H9 (cell line): ENCODE results near the gene PDZD8. TPM values are rescaled to one million over a fixed set of nuclear protein-coding genes. Genes with fewer than 3 reads are reported as not detected.

Source experiments
- DNase-seq: peaks from one replicate; pipeline ENCODE4 v3.0.0-alpha.2; 2017
- H2AFZ ChIP-seq: one replicate; pipeline ENCODE4 v1.6.1; 2013; ENCODE audit warnings: mild to moderate bottlenecking, low read length, control low read depth, moderate library complexity
- H2AK5ac ChIP-seq: 2 replicates; pipeline ENCODE4 v1.6.1; 2013; ENCODE audit warnings: low read length, control low read depth, mixed read lengths; ENCODE audit not compliant: insufficient read length
- H2BK120ac ChIP-seq: one replicate; pipeline ENCODE4 v1.6.1; 2013; ENCODE audit warnings: low read depth, mild to moderate bottlenecking, low read length, control low read depth, inconsistent platforms; ENCODE audit not compliant: poor library complexity, severe bottlenecking
- H2BK12ac ChIP-seq: 2 replicates; pipeline ENCODE4 v1.6.1; 2013; ENCODE audit warnings: low read length, control low read depth, mixed read lengths, low read depth; ENCODE audit not compliant: insufficient read length
- H2BK15ac ChIP-seq: 2 replicates; pipeline ENCODE4 v1.6.1; 2013; ENCODE audit warnings: low read depth, low read length, control low read depth
- H2BK20ac ChIP-seq: one replicate; pipeline ENCODE4 v1.6.1; 2013; ENCODE audit warnings: low read depth, mild to moderate bottlenecking, low read length, control low read depth, inconsistent platforms; ENCODE audit not compliant: poor library complexity, severe bottlenecking
- H2BK5ac ChIP-seq: 2 replicates; pipeline ENCODE4 v1.6.1; 2013; ENCODE audit warnings: low read length, control low read depth, mixed read lengths; ENCODE audit not compliant: insufficient read length
- H3K14ac ChIP-seq: 2 replicates; pipeline ENCODE4 v1.6.1; 2013; ENCODE audit warnings: low read length, control low read depth; ENCODE audit not compliant: insufficient read depth
- H3K18ac ChIP-seq: 2 replicates; pipeline ENCODE4 v1.6.1; 2013; ENCODE audit warnings: low read depth, mild to moderate bottlenecking, mixed read lengths, low read length, control low read depth; ENCODE audit not compliant: insufficient read length
- H3K23ac ChIP-seq: 2 replicates; pipeline ENCODE4 v1.6.1; 2013; ENCODE audit warnings: low read length, control low read depth, mixed read lengths, low read depth; ENCODE audit not compliant: insufficient read length
- H3K23me2 ChIP-seq: 2 replicates; pipeline ENCODE4 v1.6.1; 2013; ENCODE audit warnings: low read depth, mild to moderate bottlenecking, mixed read lengths, low read length, control low read depth; ENCODE audit not compliant: insufficient read length, poor library complexity, severe bottlenecking
- H3K27ac ChIP-seq: 2 replicates; pipeline ENCODE4 v1.5.1; 2013; ENCODE audit warnings: low read length, control low read depth, mixed read lengths, low read depth; ENCODE audit not compliant: insufficient read length
- H3K27me3 ChIP-seq: 2 replicates; pipeline ENCODE4 v1.6.1; 2013; ENCODE audit warnings: low read length, control low read depth, inconsistent platforms; ENCODE audit not compliant: insufficient read depth
- H3K4ac ChIP-seq: 2 replicates; pipeline ENCODE4 v1.6.1; 2013; ENCODE audit warnings: low read depth, mild to moderate bottlenecking, control low read depth, inconsistent platforms, low read length, moderate library complexity
- H3K4me1 ChIP-seq: 2 replicates; pipeline ENCODE4 v1.6.1; 2013; ENCODE audit warnings: low read length, control low read depth, inconsistent platforms; ENCODE audit not compliant: insufficient read depth
- H3K4me2 ChIP-seq: 2 replicates; pipeline ENCODE4 v1.6.1; 2013; ENCODE audit warnings: low read length, control low read depth, mixed read lengths; ENCODE audit not compliant: insufficient read length, insufficient read depth
- H3K56ac ChIP-seq: 2 replicates; pipeline ENCODE4 v1.6.1; 2013; ENCODE audit warnings: low read depth, mild to moderate bottlenecking, mixed read lengths, low read length, control low read depth; ENCODE audit not compliant: insufficient read length
- H3K79me1 ChIP-seq: 2 replicates; pipeline ENCODE4 v1.6.1; 2013; ENCODE audit warnings: low read depth, mild to moderate bottlenecking, moderate library complexity, low read length, control low read depth, inconsistent platforms; ENCODE audit not compliant: insufficient read depth, poor library complexity, severe bottlenecking
- H3K79me2 ChIP-seq: 2 replicates; pipeline ENCODE4 v1.6.1; 2013; ENCODE audit warnings: low read length, control low read depth, inconsistent platforms; ENCODE audit not compliant: insufficient read depth
- H3K9ac ChIP-seq: 2 replicates; pipeline ENCODE4 v1.6.1; 2013; ENCODE audit warnings: low read length, control low read depth, mixed read lengths; ENCODE audit not compliant: insufficient read length; ENCODE audit errors: extremely low read depth
- H3K9me3 ChIP-seq: one replicate; pipeline ENCODE4 v1.6.1; 2013; ENCODE audit warnings: low read depth, low read length, inconsistent platforms; ENCODE audit not compliant: control insufficient read depth
- H3T11ph ChIP-seq: one replicate; pipeline ENCODE4 v1.6.1; 2013; ENCODE audit warnings: mild to moderate bottlenecking, low read length, control low read depth, inconsistent platforms
- H4K20me1 ChIP-seq: one replicate; pipeline ENCODE4 v1.6.1; 2013; ENCODE audit not compliant: control insufficient read depth, insufficient read length, insufficient read depth
- H4K5ac ChIP-seq: 2 replicates; pipeline ENCODE4 v1.6.1; 2013; ENCODE audit warnings: low read depth, mild to moderate bottlenecking, mixed read lengths, low read length, control low read depth; ENCODE audit not compliant: insufficient read length
- H4K8ac ChIP-seq: replicated peaks from 2 replicates; pipeline ENCODE4 v1.6.1; 2013; ENCODE audit warnings: low read length, control low read depth, mixed read lengths, low read depth; ENCODE audit not compliant: insufficient read length
- H4K91ac ChIP-seq: 2 replicates; pipeline ENCODE4 v1.6.1; 2013; ENCODE audit warnings: low read depth, mild to moderate bottlenecking, moderate library complexity, mixed read lengths, low read length, control low read depth; ENCODE audit not compliant: insufficient read length
- H3K27ac Mint-ChIP-seq, 3 experiments: 2 replicates in 2 of 3; 3 replicates in 1 of 3; pipeline ENCODE4 v1.8.0; 2020 to 2021; ENCODE audit warnings: mixed read lengths in 3 of 3, mild to moderate bottlenecking in 1 of 3, moderate library complexity in 1 of 3
- H3K27me3 Mint-ChIP-seq: 2 replicates; pipeline ENCODE4 v1.8.0; 2021; ENCODE audit warnings: low read depth, mild to moderate bottlenecking, moderate library complexity, mixed read lengths
- H3K36me3 Mint-ChIP-seq, 3 experiments: 2 replicates in 2 of 3; 3 replicates in 1 of 3; pipeline ENCODE4 v1.8.0; 2020 to 2021; ENCODE audit warnings: low read depth in 3 of 3, mixed read lengths in 3 of 3; ENCODE audit not compliant: insufficient read depth in 1 of 3
- H3K4me1 Mint-ChIP-seq, 2 experiments: 2 replicates each; pipeline ENCODE4 v1.8.0; 2020; ENCODE audit warnings: mixed read lengths in 2 of 2
- H3K4me3 Mint-ChIP-seq, 2 experiments: 2 replicates in 1 of 2; 3 replicates in 1 of 2; pipeline ENCODE4 v1.8.0; 2020 to 2021; ENCODE audit warnings: mild to moderate bottlenecking in 2 of 2, mixed read lengths in 2 of 2, moderate library complexity in 1 of 2
- H3K9me3 Mint-ChIP-seq, 2 experiments: 2 replicates in 1 of 2; 3 replicates in 1 of 2; pipeline ENCODE4 v1.8.0; 2020; ENCODE audit warnings: mild to moderate bottlenecking in 2 of 2, mixed read lengths in 2 of 2, moderate library complexity in 1 of 2
- WGBS: extraction: QIAGEN DNeasy Blood & Tissue Kit; methylation state at CpG from one replicate; pipeline ENCODE4 v1.1.7; 2013; ENCODE audit warnings: missing lambda C conversion rate, low lambda C conversion rate, mixed read lengths; ENCODE audit not compliant: insufficient read length; ENCODE audit errors: extremely low coverage; 5-methylcytosine and 5-hydroxymethylcytosine counted together
- total RNA-seq: library from RNA; stranded (reverse); gene quantifications from 2 replicates; pipeline ENCODE4 v1.2.1, GENCODE V29; 2021
- TF ChIP-seq, protein P1 (sequence below): fragments of 200-600 bp; sonication (generic); conservative IDR thresholded peaks from 3 replicates; pipeline ENCODE4 v1.8.0; 2021; ENCODE audit warnings: antibody characterized with exemption, mild to moderate bottlenecking

PDZD8 gene
- total RNA-seq, 1 experiment from 2014 or later, result 38.2 TPM

DNA sequence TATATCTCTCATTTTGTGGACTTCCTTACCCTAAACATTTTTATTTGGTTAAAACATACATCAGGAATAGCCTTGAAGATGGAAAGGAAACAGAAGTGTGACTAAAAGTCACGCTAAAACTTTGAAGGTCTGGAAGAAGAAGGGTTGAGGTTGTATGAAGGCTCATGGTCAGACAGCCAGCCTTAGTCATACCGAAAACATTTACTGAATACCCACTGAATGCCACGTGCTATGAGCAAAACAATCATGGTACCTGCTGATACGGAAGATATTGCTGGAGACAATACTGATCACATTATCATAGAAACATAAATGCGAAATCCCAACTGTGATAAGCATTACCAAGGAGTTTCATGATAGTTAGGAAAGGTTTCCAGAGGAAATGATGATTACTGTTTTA lies 64.0 kb downstream of the PDZD8 start:
- Histone ChIP-seq H3K9ac (no peak overlapping the region), H4K5ac (no peak overlapping the region), H3K18ac (no peak overlapping the region), H2AFZ (no peak overlapping the region), H4K91ac (no peak overlapping the region), H2AK5ac (no peak overlapping the region), H3K56ac (no peak overlapping the region), H4K20me1 (no peaks in the 10 kb centered on the region), H3K14ac (no peak overlapping the region), H3K79me2 (no peaks in the 10 kb centered on the region), H3K4me2 (no peak overlapping the region), H4K8ac (no peak overlapping the region), H3K9me3 (no peaks in the 10 kb centered on the region), H2BK12ac (no peak overlapping the region), H2BK15ac (no peak overlapping the region), H3T11ph (no peak overlapping the region), H3K79me1 (no peaks in the 10 kb centered on the region), H3K4me1 (no peaks in the 10 kb centered on the region), H2BK120ac (no peak overlapping the region), H3K23me2 (no peaks in the 10 kb centered on the region), H3K27me3 (no peaks in the 10 kb centered on the region), H3K23ac (no peak overlapping the region), H3K4ac (no peak overlapping the region), H3K27ac (no peak overlapping the region), H2BK20ac (no peak overlapping the region), H2BK5ac (no peak overlapping the region)
- Mint-ChIP-seq H3K9me3 (no peaks in the 10 kb centered on the region), H3K27ac (no peak overlapping the region), H3K36me3 (peaks cover 0 to 3% (median 2%) of the 10 kb centered on the region in 3 experiments; a peak in 5 of 7 replicates), H3K4me1 (no peaks in the 10 kb centered on the region), H3K27me3 (no peaks in the 10 kb centered on the region), H3K4me3 (no peak overlapping the region)
- DNase-seq, result no peak
- TF ChIP-seq, protein P1, sequence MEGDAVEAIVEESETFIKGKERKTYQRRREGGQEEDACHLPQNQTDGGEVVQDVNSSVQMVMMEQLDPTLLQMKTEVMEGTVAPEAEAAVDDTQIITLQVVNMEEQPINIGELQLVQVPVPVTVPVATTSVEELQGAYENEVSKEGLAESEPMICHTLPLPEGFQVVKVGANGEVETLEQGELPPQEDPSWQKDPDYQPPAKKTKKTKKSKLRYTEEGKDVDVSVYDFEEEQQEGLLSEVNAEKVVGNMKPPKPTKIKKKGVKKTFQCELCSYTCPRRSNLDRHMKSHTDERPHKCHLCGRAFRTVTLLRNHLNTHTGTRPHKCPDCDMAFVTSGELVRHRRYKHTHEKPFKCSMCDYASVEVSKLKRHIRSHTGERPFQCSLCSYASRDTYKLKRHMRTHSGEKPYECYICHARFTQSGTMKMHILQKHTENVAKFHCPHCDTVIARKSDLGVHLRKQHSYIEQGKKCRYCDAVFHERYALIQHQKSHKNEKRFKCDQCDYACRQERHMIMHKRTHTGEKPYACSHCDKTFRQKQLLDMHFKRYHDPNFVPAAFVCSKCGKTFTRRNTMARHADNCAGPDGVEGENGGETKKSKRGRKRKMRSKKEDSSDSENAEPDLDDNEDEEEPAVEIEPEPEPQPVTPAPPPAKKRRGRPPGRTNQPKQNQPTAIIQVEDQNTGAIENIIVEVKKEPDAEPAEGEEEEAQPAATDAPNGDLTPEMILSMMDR, result no peak
- WGBS, result no CpG with 5 or more reads among the region's 5 CpGs
